H9 (cell line): ENCODE data around the gene HEPHL1. TPM values are rescaled to one million over a fixed set of nuclear protein-coding genes. Genes with fewer than 3 reads are reported as not detected.

ENCODE experiments used
- DNase-seq: peaks from one replicate; pipeline ENCODE4 v3.0.0-alpha.2; 2017
- H2AFZ ChIP-seq: one replicate; pipeline ENCODE4 v1.6.1; 2013; ENCODE audit warnings: mild to moderate bottlenecking, low read length, control low read depth, moderate library complexity
- H2AK5ac ChIP-seq: 2 replicates; pipeline ENCODE4 v1.6.1; 2013; ENCODE audit warnings: low read length, control low read depth, mixed read lengths; ENCODE audit not compliant: insufficient read length
- H2BK120ac ChIP-seq: one replicate; pipeline ENCODE4 v1.6.1; 2013; ENCODE audit warnings: low read depth, mild to moderate bottlenecking, low read length, control low read depth, inconsistent platforms; ENCODE audit not compliant: poor library complexity, severe bottlenecking
- H2BK12ac ChIP-seq: 2 replicates; pipeline ENCODE4 v1.6.1; 2013; ENCODE audit warnings: low read length, control low read depth, mixed read lengths, low read depth; ENCODE audit not compliant: insufficient read length
- H2BK15ac ChIP-seq: 2 replicates; pipeline ENCODE4 v1.6.1; 2013; ENCODE audit warnings: low read depth, low read length, control low read depth
- H2BK20ac ChIP-seq: one replicate; pipeline ENCODE4 v1.6.1; 2013; ENCODE audit warnings: low read depth, mild to moderate bottlenecking, low read length, control low read depth, inconsistent platforms; ENCODE audit not compliant: poor library complexity, severe bottlenecking
- H2BK5ac ChIP-seq: 2 replicates; pipeline ENCODE4 v1.6.1; 2013; ENCODE audit warnings: low read length, control low read depth, mixed read lengths; ENCODE audit not compliant: insufficient read length
- H3K14ac ChIP-seq: 2 replicates; pipeline ENCODE4 v1.6.1; 2013; ENCODE audit warnings: low read length, control low read depth; ENCODE audit not compliant: insufficient read depth
- H3K18ac ChIP-seq: 2 replicates; pipeline ENCODE4 v1.6.1; 2013; ENCODE audit warnings: low read depth, mild to moderate bottlenecking, mixed read lengths, low read length, control low read depth; ENCODE audit not compliant: insufficient read length
- H3K23ac ChIP-seq: 2 replicates; pipeline ENCODE4 v1.6.1; 2013; ENCODE audit warnings: low read length, control low read depth, mixed read lengths, low read depth; ENCODE audit not compliant: insufficient read length
- H3K23me2 ChIP-seq: 2 replicates; pipeline ENCODE4 v1.6.1; 2013; ENCODE audit warnings: low read depth, mild to moderate bottlenecking, mixed read lengths, low read length, control low read depth; ENCODE audit not compliant: insufficient read length, poor library complexity, severe bottlenecking
- H3K27ac ChIP-seq: 2 replicates; pipeline ENCODE4 v1.5.1; 2013; ENCODE audit warnings: low read length, control low read depth, mixed read lengths, low read depth; ENCODE audit not compliant: insufficient read length
- H3K27me3 ChIP-seq: 2 replicates; pipeline ENCODE4 v1.6.1; 2013; ENCODE audit warnings: low read length, control low read depth, inconsistent platforms; ENCODE audit not compliant: insufficient read depth
- H3K4ac ChIP-seq: 2 replicates; pipeline ENCODE4 v1.6.1; 2013; ENCODE audit warnings: low read depth, mild to moderate bottlenecking, control low read depth, inconsistent platforms, low read length, moderate library complexity
- H3K4me1 ChIP-seq: 2 replicates; pipeline ENCODE4 v1.6.1; 2013; ENCODE audit warnings: low read length, control low read depth, inconsistent platforms; ENCODE audit not compliant: insufficient read depth
- H3K4me2 ChIP-seq: 2 replicates; pipeline ENCODE4 v1.6.1; 2013; ENCODE audit warnings: low read length, control low read depth, mixed read lengths; ENCODE audit not compliant: insufficient read length, insufficient read depth
- H3K56ac ChIP-seq: 2 replicates; pipeline ENCODE4 v1.6.1; 2013; ENCODE audit warnings: low read depth, mild to moderate bottlenecking, mixed read lengths, low read length, control low read depth; ENCODE audit not compliant: insufficient read length
- H3K79me1 ChIP-seq: 2 replicates; pipeline ENCODE4 v1.6.1; 2013; ENCODE audit warnings: low read depth, mild to moderate bottlenecking, moderate library complexity, low read length, control low read depth, inconsistent platforms; ENCODE audit not compliant: insufficient read depth, poor library complexity, severe bottlenecking
- H3K79me2 ChIP-seq: 2 replicates; pipeline ENCODE4 v1.6.1; 2013; ENCODE audit warnings: low read length, control low read depth, inconsistent platforms; ENCODE audit not compliant: insufficient read depth
- H3K9ac ChIP-seq: 2 replicates; pipeline ENCODE4 v1.6.1; 2013; ENCODE audit warnings: low read length, control low read depth, mixed read lengths; ENCODE audit not compliant: insufficient read length; ENCODE audit errors: extremely low read depth
- H3K9me3 ChIP-seq: one replicate; pipeline ENCODE4 v1.6.1; 2013; ENCODE audit warnings: low read depth, low read length, inconsistent platforms; ENCODE audit not compliant: control insufficient read depth
- H3T11ph ChIP-seq: one replicate; pipeline ENCODE4 v1.6.1; 2013; ENCODE audit warnings: mild to moderate bottlenecking, low read length, control low read depth, inconsistent platforms
- H4K20me1 ChIP-seq: one replicate; pipeline ENCODE4 v1.6.1; 2013; ENCODE audit not compliant: control insufficient read depth, insufficient read length, insufficient read depth
- H4K5ac ChIP-seq: 2 replicates; pipeline ENCODE4 v1.6.1; 2013; ENCODE audit warnings: low read depth, mild to moderate bottlenecking, mixed read lengths, low read length, control low read depth; ENCODE audit not compliant: insufficient read length
- H4K8ac ChIP-seq: replicated peaks from 2 replicates; pipeline ENCODE4 v1.6.1; 2013; ENCODE audit warnings: low read length, control low read depth, mixed read lengths, low read depth; ENCODE audit not compliant: insufficient read length
- H4K91ac ChIP-seq: 2 replicates; pipeline ENCODE4 v1.6.1; 2013; ENCODE audit warnings: low read depth, mild to moderate bottlenecking, moderate library complexity, mixed read lengths, low read length, control low read depth; ENCODE audit not compliant: insufficient read length
- H3K27ac Mint-ChIP-seq, 3 experiments: 2 replicates in 2 of 3; 3 replicates in 1 of 3; pipeline ENCODE4 v1.8.0; 2020 to 2021; ENCODE audit warnings: mixed read lengths in 3 of 3, mild to moderate bottlenecking in 1 of 3, moderate library complexity in 1 of 3
- H3K27me3 Mint-ChIP-seq: 2 replicates; pipeline ENCODE4 v1.8.0; 2021; ENCODE audit warnings: low read depth, mild to moderate bottlenecking, moderate library complexity, mixed read lengths
- H3K36me3 Mint-ChIP-seq, 3 experiments: 2 replicates in 2 of 3; 3 replicates in 1 of 3; pipeline ENCODE4 v1.8.0; 2020 to 2021; ENCODE audit warnings: low read depth in 3 of 3, mixed read lengths in 3 of 3; ENCODE audit not compliant: insufficient read depth in 1 of 3
- H3K4me1 Mint-ChIP-seq, 2 experiments: 2 replicates each; pipeline ENCODE4 v1.8.0; 2020; ENCODE audit warnings: mixed read lengths in 2 of 2
- H3K4me3 Mint-ChIP-seq, 2 experiments: 2 replicates in 1 of 2; 3 replicates in 1 of 2; pipeline ENCODE4 v1.8.0; 2020 to 2021; ENCODE audit warnings: mild to moderate bottlenecking in 2 of 2, mixed read lengths in 2 of 2, moderate library complexity in 1 of 2
- H3K9me3 Mint-ChIP-seq, 2 experiments: 2 replicates in 1 of 2; 3 replicates in 1 of 2; pipeline ENCODE4 v1.8.0; 2020; ENCODE audit warnings: mild to moderate bottlenecking in 2 of 2, mixed read lengths in 2 of 2, moderate library complexity in 1 of 2
- WGBS: extraction: QIAGEN DNeasy Blood & Tissue Kit; methylation state at CpG from one replicate; pipeline ENCODE4 v1.1.7; 2013; ENCODE audit warnings: missing lambda C conversion rate, low lambda C conversion rate, mixed read lengths; ENCODE audit not compliant: insufficient read length; ENCODE audit errors: extremely low coverage; 5-methylcytosine and 5-hydroxymethylcytosine counted together
- total RNA-seq: library from RNA; stranded (reverse); gene quantifications from 2 replicates; pipeline ENCODE4 v1.2.1, GENCODE V29; 2021
- TF ChIP-seq, protein P1 (sequence below): fragments of 200-600 bp; sonication (generic); conservative IDR thresholded peaks from 3 replicates; pipeline ENCODE4 v1.8.0; 2021; ENCODE audit warnings: antibody characterized with exemption, mild to moderate bottlenecking

HEPHL1 gene
- total RNA-seq, 1 experiment from 2014 or later: not detected

DNA sequence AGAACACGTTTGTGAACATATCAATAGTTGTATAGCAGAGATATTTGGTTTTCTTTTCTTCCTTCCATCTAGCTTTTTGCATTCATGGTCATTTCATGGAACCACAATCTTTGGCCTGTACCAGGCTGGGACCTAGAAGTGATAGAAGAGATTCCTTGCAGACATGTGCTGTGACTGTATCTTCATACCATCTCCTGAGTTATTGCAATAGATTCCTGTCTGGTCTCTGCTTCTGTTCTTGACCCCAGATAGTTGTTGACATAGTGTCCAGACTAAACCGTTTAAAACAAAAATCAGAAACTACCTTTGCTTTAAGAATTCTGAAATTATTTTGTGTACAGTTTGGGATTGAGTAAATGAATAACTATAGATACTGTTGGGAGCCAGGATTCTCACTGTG is 124.3 kb downstream of the HEPHL1 start:
- Histone ChIP-seq H3K79me2 (peaks cover 60% of the 10 kb centered on the region), H2AFZ (no peak overlapping the region), H2BK15ac (no peak overlapping the region), H2BK120ac (no peak overlapping the region), H3T11ph (no peak overlapping the region), H3K56ac (no peak overlapping the region), H4K20me1 (no peaks in the 10 kb centered on the region), H3K23ac (no peak overlapping the region), H2AK5ac (no peak overlapping the region), H3K79me1 (peaks cover 9% of the 10 kb centered on the region), H3K27ac (no peak overlapping the region), H3K14ac (no peak overlapping the region), H3K4me1 (peaks cover 12% of the 10 kb centered on the region; the same call in 1 of the 2 replicates), H3K18ac (no peak overlapping the region), H3K4ac (no peak overlapping the region), H4K91ac (no peak overlapping the region), H4K5ac (no peak overlapping the region), H3K27me3 (no peaks in the 10 kb centered on the region), H3K9me3 (no peaks in the 10 kb centered on the region), H3K9ac (no peak overlapping the region), H4K8ac (no peak overlapping the region), H2BK5ac (no peak overlapping the region), H3K4me2 (no peak overlapping the region), H2BK20ac (no peak overlapping the region), H3K23me2 (no peaks in the 10 kb centered on the region), H2BK12ac (no peak overlapping the region)
- H3K27ac Mint-ChIP-seq: no peak overlapping the region
- no peak overlapping the region for H3K4me3 Mint-ChIP-seq
- TF ChIP-seq, protein P1, sequence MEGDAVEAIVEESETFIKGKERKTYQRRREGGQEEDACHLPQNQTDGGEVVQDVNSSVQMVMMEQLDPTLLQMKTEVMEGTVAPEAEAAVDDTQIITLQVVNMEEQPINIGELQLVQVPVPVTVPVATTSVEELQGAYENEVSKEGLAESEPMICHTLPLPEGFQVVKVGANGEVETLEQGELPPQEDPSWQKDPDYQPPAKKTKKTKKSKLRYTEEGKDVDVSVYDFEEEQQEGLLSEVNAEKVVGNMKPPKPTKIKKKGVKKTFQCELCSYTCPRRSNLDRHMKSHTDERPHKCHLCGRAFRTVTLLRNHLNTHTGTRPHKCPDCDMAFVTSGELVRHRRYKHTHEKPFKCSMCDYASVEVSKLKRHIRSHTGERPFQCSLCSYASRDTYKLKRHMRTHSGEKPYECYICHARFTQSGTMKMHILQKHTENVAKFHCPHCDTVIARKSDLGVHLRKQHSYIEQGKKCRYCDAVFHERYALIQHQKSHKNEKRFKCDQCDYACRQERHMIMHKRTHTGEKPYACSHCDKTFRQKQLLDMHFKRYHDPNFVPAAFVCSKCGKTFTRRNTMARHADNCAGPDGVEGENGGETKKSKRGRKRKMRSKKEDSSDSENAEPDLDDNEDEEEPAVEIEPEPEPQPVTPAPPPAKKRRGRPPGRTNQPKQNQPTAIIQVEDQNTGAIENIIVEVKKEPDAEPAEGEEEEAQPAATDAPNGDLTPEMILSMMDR: no peak
- H3K4me1 Mint-ChIP-seq: peaks cover 70 to 77% of the 10 kb centered on the region in 2 experiments
- no CpG with 5 or more reads among the region's 2 CpGs for WGBS
- no peaks in the 10 kb centered on the region for H3K9me3 Mint-ChIP-seq
- DNase-seq: no peak
- H3K27me3 Mint-ChIP-seq: no peaks in the 10 kb centered on the region
- H3K36me3 Mint-ChIP-seq: peaks cover 4 to 7% (median 4%) of the 10 kb centered on the region in 3 experiments; a peak in 5 of 7 replicates
